HCT116 (cell line): ENCODE data around the gene PPP1R36. TPM values are rescaled to one million over a fixed set of nuclear protein-coding genes. Genes with fewer than 3 reads are reported as not detected.

Source experiments
- ATAC-seq: fragments of 200-7000 bp; cut with Tn5 transposase; 2 replicates; pipeline ENCODE4 v1.9.1; 2020; ENCODE audit warnings: mild to moderate bottlenecking, moderate library complexity
- BruUV-seq: library from RNA; stranded (reverse); fragments of 400-500 nt; replicated peaks from 2 replicates; lab custom pipeline; 2021; lab: Mats Ljungman, UMichigan
- CTCF ChIA-PET: fragments of 300-600 bp; sonication (Branson Sonifier 250); formaldehyde crosslinking; loops from one replicate; lab custom pipeline; 2021; ENCODE audit warnings: antibody characterized with exemption; lab: Charles Lee
- POLR2A ChIA-PET: fragments of 300-600, 350-600 bp; sonication (Branson Sonifier 250); formaldehyde crosslinking; loops from one replicate; lab custom pipeline; 2021; ENCODE audit warnings: antibody characterized with exemption; lab: Charles Lee
- RAD21 ChIA-PET, 2 experiments: fragments of 300-600 bp; sonication (Branson Sonifier 250); formaldehyde crosslinking; loops; one replicate each; lab custom pipeline; 2023; ENCODE audit warnings: low total read pairs in 2 of 2; ENCODE audit not compliant: uncharacterized antibody in 2 of 2, unreplicated experiment in 2 of 2, low non-redundant PET in 1 of 2; lab: Charles Lee
- DNase-seq: peaks from one replicate; pipeline ENCODE4 v3.0.0-alpha.2; 2010; ENCODE audit warnings: low read depth, low spot score
- H2AFZ ChIP-seq: fragments of 200-600 bp; shearing (Covaris generic), sonication (generic); 2 replicates; pipeline ENCODE4 v1.6.1; 2017; ENCODE audit warnings: low read depth, mixed run types, mixed read lengths, antibody characterized with exemption, low read length; ENCODE audit not compliant: poor library complexity, severe bottlenecking
- H3K27ac ChIP-seq: 2 replicates; pipeline ENCODE4 v1.5.1; 2012; ENCODE audit warnings: low read depth, low read length
- H3K27me3 ChIP-seq: fragments of 200-600 bp; sonication (generic); 2 replicates; pipeline ENCODE4 v1.6.1; 2016; ENCODE audit warnings: mixed run types, low read length, mixed read lengths; ENCODE audit not compliant: insufficient read depth
- H3K36me3 ChIP-seq, 2 experiments: fragments of 200-500 bp in 1 of 2; fragments of 200-600 bp in 1 of 2; sonication (Bioruptor generic) in 1 of 2; sonication (generic) in 1 of 2; 2 replicates each; pipeline versions ENCODE4 v1.5.1 to v1.6.1; 2014 to 2016; ENCODE audit warnings: low read length in 2 of 2, inconsistent platforms in 1 of 2, mixed read lengths in 1 of 2, mixed run types in 1 of 2; ENCODE audit not compliant: insufficient read depth in 2 of 2, control insufficient read depth in 1 of 2
- H3K4me1 ChIP-seq, 2 experiments: fragments of 200-600 bp in 1 of 2; sonication (generic) in 1 of 2; 2 replicates each; pipeline versions ENCODE4 v1.5.1 to v1.6.1; 2012 to 2017; ENCODE audit warnings: low read length in 2 of 2, inconsistent platforms in 1 of 2, mild to moderate bottlenecking in 1 of 2, mixed read lengths in 1 of 2, mixed run types in 1 of 2, moderate library complexity in 1 of 2; ENCODE audit not compliant: insufficient read depth in 2 of 2, control insufficient read depth in 1 of 2
- H3K4me2 ChIP-seq: fragments of 200-600 bp; sonication (generic); 2 replicates; pipeline ENCODE4 v1.6.1; 2017; ENCODE audit warnings: mixed run types, low read length, mixed read lengths
- H3K4me3 ChIP-seq, 2 experiments: fragments of 200-600 bp in 1 of 2; sonication (generic) in 1 of 2; replicated peaks in 1 of 2; 2 replicates each; pipeline ENCODE4 v1.5.1; 2011 to 2016; ENCODE audit warnings: low read length in 2 of 2, control low read depth in 1 of 2, low read depth in 1 of 2, mild to moderate bottlenecking in 1 of 2, mixed read lengths in 1 of 2, mixed run types in 1 of 2
- H3K79me2 ChIP-seq: fragments of 200-600 bp; sonication (generic); 2 replicates; pipeline ENCODE4 v1.6.1; 2017; ENCODE audit warnings: mild to moderate bottlenecking, mixed run types, low read length, moderate library complexity, mixed read lengths; ENCODE audit not compliant: insufficient read depth
- H3K9ac ChIP-seq: fragments of 200-600 bp; sonication (generic); 2 replicates; pipeline ENCODE4 v1.6.1; 2016; ENCODE audit warnings: low read length, mixed read lengths
- H3K9me2 ChIP-seq: fragments of 200-600 bp; sonication (generic), shearing (Covaris generic); 2 replicates; pipeline ENCODE4 v1.6.1; 2017; ENCODE audit warnings: mixed run types, mild to moderate bottlenecking, moderate library complexity; ENCODE audit not compliant: insufficient read depth
- H3K9me3 ChIP-seq, 2 experiments: fragments of 200-500 bp in 1 of 2; fragments of 200-600 bp in 1 of 2; sonication (Bioruptor generic) in 1 of 2; sonication (generic) in 1 of 2; 2 replicates each; pipeline ENCODE4 v1.6.1; 2014 to 2017; ENCODE audit warnings: low read length in 2 of 2, mixed read lengths in 2 of 2, inconsistent platforms in 1 of 2, low read depth in 1 of 2, mild to moderate bottlenecking in 1 of 2, mixed run types in 1 of 2, moderate library complexity in 1 of 2; ENCODE audit not compliant: control insufficient read depth in 1 of 2, insufficient read depth in 1 of 2
- H4K20me1 ChIP-seq: fragments of 200-600 bp; sonication (generic), shearing (Covaris generic); 2 replicates; pipeline ENCODE4 v1.6.1; 2017; ENCODE audit warnings: mixed run types, mild to moderate bottlenecking, moderate library complexity; ENCODE audit not compliant: insufficient read depth
- CBX3 ChIP-seq: IDR thresholded peaks from 2 replicates; pipeline ENCODE4 v1.6.1; 2012; ENCODE audit warnings: low read depth
- EZH2phosphoT487 ChIP-seq: fragments of 200-600 bp; IDR thresholded peaks from 2 replicates; pipeline ENCODE4 v1.6.1; 2018; ENCODE audit warnings: antibody characterized with exemption, borderline replicate concordance
- FOSL1 ChIP-seq: IDR thresholded peaks from 2 replicates; pipeline ENCODE4 v1.6.1; 2012; ENCODE audit warnings: low read depth
- POLR2A ChIP-seq: IDR thresholded peaks from 2 replicates; pipeline ENCODE4 v1.7.0; 2011; ENCODE audit warnings: borderline replicate concordance; ENCODE audit not compliant: insufficient read depth, insufficient read length; ENCODE audit errors: extremely low read depth
- YY1 ChIP-seq: IDR thresholded peaks from 2 replicates; pipeline ENCODE4 v1.6.1; 2011; ENCODE audit warnings: low read length, low read depth, moderate library complexity, mild to moderate bottlenecking; ENCODE audit not compliant: insufficient replicate concordance; ENCODE audit errors: extremely low read depth
- intact Hi-C: fragments of 100-400 bp; cut with micrococcal nuclease; formaldehyde crosslinking; loops from 2 replicates; pipeline ENCODE4 v1.10.0; 2022
- total RNA-seq: library from RNA; stranded (reverse); gene quantifications from one replicate; pipeline ENCODE4 v1.2.1, GENCODE V29; 2021; ENCODE audit not compliant: unreplicated experiment
- TF ChIP-seq, protein P1 (sequence below), 3 experiments: fragments of 200-600 bp in 1 of 3; sonication (generic) in 1 of 3; IDR thresholded peaks in 2 of 3; conservative IDR thresholded peaks in 1 of 3; 2 replicates each; pipeline ENCODE4 v1.5.1; 2012 to 2017; ENCODE audit warnings: low read depth in 2 of 3, low read length in 2 of 3, antibody characterized with exemption in 1 of 3, borderline replicate concordance in 1 of 3, control low read depth in 1 of 3, mild to moderate bottlenecking in 1 of 3, mixed read lengths in 1 of 3, mixed run types in 1 of 3, moderate library complexity in 1 of 3; ENCODE audit not compliant: insufficient read depth in 1 of 3

PPP1R36 gene
- total RNA-seq, 1 experiment from 2014 or later, result 0.47 TPM

DNA sequence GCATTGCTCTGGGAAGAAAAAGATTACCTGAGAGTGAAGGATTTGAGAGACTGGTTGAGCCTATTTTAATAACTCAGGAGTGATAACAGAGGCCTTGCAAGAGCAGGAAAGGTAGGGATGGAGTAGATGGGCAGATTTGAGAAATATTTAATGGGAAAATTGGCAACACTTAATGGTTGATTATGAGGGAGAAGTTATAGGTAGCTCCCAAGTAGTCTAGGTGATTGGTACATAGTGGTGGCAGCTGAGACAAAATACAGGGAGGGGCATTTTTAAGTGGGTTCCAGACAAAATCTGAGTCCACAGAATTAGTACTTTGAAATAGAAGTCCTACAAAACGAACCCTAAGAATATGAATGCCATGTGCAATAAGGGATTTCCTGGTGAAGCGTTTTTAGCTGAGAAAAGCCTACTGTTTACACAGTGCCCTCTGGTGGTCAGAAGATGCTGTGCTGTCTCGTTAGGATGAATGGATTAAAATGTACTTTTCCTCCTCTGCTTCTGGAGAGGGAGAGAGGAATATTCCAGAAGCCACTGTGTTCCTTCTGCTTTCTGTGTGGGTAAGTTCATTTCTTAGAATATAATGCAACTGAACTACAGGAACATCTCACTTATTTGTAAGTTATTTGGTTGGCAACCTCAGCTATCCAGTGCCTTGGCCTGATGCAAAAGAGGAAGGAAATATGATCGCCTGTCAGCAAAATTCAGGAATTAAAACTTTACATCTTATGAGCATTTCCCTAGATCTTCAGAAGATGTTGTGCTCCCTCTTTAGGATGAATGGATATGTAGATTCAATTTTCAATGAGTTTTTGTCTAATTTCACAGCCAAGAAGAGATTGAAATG, 38.7 kb upstream of the PPP1R36 start:
- RAD21 ChIA-PET, result interaction anchor here (0.5 to 1.2 kb wide), 4 partner anchors 32 to 650 kb away, joined by 3 to 7 read pairs (median 4); no protein-coding TSS in a partner anchor
- BruUV-seq, result no TSS peak
- H3K9me2 ChIP-seq, result no peaks in the 10 kb centered on the region
- no peak overlapping the region for H3K4me3 ChIP-seq
- POLR2A ChIA-PET, result no interaction called here
- no peaks in the 10 kb centered on the region for H3K27me3 ChIP-seq
- no peak for TF ChIP-seq EZH2phosphoT487
- no peak for TF ChIP-seq CBX3
- TF ChIP-seq, protein P1, sequence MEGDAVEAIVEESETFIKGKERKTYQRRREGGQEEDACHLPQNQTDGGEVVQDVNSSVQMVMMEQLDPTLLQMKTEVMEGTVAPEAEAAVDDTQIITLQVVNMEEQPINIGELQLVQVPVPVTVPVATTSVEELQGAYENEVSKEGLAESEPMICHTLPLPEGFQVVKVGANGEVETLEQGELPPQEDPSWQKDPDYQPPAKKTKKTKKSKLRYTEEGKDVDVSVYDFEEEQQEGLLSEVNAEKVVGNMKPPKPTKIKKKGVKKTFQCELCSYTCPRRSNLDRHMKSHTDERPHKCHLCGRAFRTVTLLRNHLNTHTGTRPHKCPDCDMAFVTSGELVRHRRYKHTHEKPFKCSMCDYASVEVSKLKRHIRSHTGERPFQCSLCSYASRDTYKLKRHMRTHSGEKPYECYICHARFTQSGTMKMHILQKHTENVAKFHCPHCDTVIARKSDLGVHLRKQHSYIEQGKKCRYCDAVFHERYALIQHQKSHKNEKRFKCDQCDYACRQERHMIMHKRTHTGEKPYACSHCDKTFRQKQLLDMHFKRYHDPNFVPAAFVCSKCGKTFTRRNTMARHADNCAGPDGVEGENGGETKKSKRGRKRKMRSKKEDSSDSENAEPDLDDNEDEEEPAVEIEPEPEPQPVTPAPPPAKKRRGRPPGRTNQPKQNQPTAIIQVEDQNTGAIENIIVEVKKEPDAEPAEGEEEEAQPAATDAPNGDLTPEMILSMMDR (IDR thresholded peaks at IDR 0.05 in 2 of 3, conservative IDR thresholded peaks at IDR 0.05 in 1 of 3; ENCODE audit: borderline replicate concordance in 1 of 3, insufficient read depth in 1 of 3, low read depth in 2 of 3, low read length in 2 of 3), result peak in 2 of 3 experiments; percentile 89 to 95; a peak in 4 of 6 replicates
- TF ChIP-seq YY1, result peak; percentile 18
- TF ChIP-seq POLR2A, result no peak
- TF ChIP-seq FOSL1, result no peak
- peaks cover 93% of the 10 kb centered on the region for H3K79me2 ChIP-seq
- H3K9ac ChIP-seq, result no peak overlapping the region
- peak; percentile 56 for DNase-seq
- CTCF ChIA-PET, result interaction anchor here (0.5 to 2.5 kb wide), 15 partner anchors 8 to 329 kb away, joined by 3 to 17 read pairs (median 4); no protein-coding TSS in a partner anchor
- intact Hi-C loops, result loop anchor here (2.0 to 10.0 kb wide), 2 partner anchors 124 to 166 kb away; no protein-coding TSS in a partner anchor
- no peak overlapping the region; the same call in 1 of the 2 replicates for H3K27ac ChIP-seq
- peak; percentile 82 for ATAC-seq
- 0 out of 2 replicates have a peak, but pooled peaks cover 3% of the 10 kb centered on the region for H4K20me1 ChIP-seq
- H2AFZ ChIP-seq, result no peak overlapping the region
- H3K4me2 ChIP-seq, result peak overlapping the region; percentile 30
- H3K9me3 ChIP-seq, result no peaks in the 10 kb centered on the region
- H3K4me1 ChIP-seq, result peaks cover 15 to 36% of the 10 kb centered on the region in 2 experiments; a peak in 3 of 4 replicates
- no peaks in the 10 kb centered on the region for H3K36me3 ChIP-seq
